Iris pigment epithelial cell (primary cell): Measurements from ENCODE around the gene CENPP.

Experiments
- DNase-seq: peaks from one replicate; pipeline ENCODE4 v3.0.0-alpha.2; 2011; ENCODE audit warnings: low read depth

CENPP gene

GRCh38 chr9:92508018-92508820, 182.5 kb downstream of the CENPP start:
- DNase-seq: no peak

- no peak for DNase-seq
Observed at GRCh38 chr9:92509050-92509449, 183.3 kb downstream of the CENPP start.

- DNase-seq: no peak
Observed at GRCh38 chr9:92510747-92511146, 185.0 kb downstream of the CENPP start.

GRCh38 chr9:92512622-92513021, 186.9 kb downstream of the CENPP start:
- DNase-seq: peak; percentile 67

GRCh38 chr9:92513349-92513748, 187.6 kb downstream of the CENPP start:
- DNase-seq: no peak

- no peak for DNase-seq
Observed at GRCh38 chr9:92514635-92515034, 188.9 kb downstream of the CENPP start.

GRCh38 chr9:92516521-92516920, 190.8 kb downstream of the CENPP start:
- no peak for DNase-seq

- DNase-seq: no peak
Observed at GRCh38 chr9:92517046-92517445, 191.3 kb downstream of the CENPP start.

- no peak for DNase-seq
Observed at GRCh38 chr9:92518199-92518598, 192.4 kb downstream of the CENPP start.

GRCh38 chr9:92520837-92521236, 195.1 kb downstream of the CENPP start:
- no peak for DNase-seq

- peak; percentile 24 for DNase-seq
Observed at GRCh38 chr9:92522983-92523970, 197.5 kb downstream of the CENPP start.

GRCh38 chr9:92524881-92525280, 199.1 kb downstream of the CENPP start:
- DNase-seq: no peak

GRCh38 chr9:92525306-92525705, 199.6 kb downstream of the CENPP start:
- DNase-seq: peak; percentile 31

GRCh38 chr9:92527291-92527828, 201.6 kb downstream of the CENPP start:
- DNase-seq: no peak

- no peak for DNase-seq
Observed at GRCh38 chr9:92527832-92528521, 202.2 kb downstream of the CENPP start.

- DNase-seq: no peak
Observed at GRCh38 chr9:92528522-92528849, 202.7 kb downstream of the CENPP start.

GRCh38 chr9:92529124-92529523, 203.4 kb downstream of the CENPP start:
- no peak for DNase-seq

GRCh38 chr9:92530893-92531292, 205.1 kb downstream of the CENPP start:
- no peak for DNase-seq

GRCh38 chr9:92534204-92534603, 208.5 kb downstream of the CENPP start:
- no peak for DNase-seq

- DNase-seq: no peak
Observed at GRCh38 chr9:92534674-92535073, 208.9 kb downstream of the CENPP start.

- DNase-seq: peak; percentile 65
Observed at GRCh38 chr9:92535940-92536850, 210.4 kb downstream of the CENPP start, which contains the start of gene ECM2. TSS of gene ECM2 (minus strand) at chr9:92535990. CDS start at chr9:92522866, 13,124 bp downstream.
